K562 treated with DMSO at 1 percent for 4 hours (cell line): ENCODE measurements around the gene FLVCR1. TPM values are rescaled to one million over a fixed set of nuclear protein-coding genes. Genes with fewer than 3 reads are reported as not detected.

Source experiments
- total RNA-seq: library from RNA; unstranded; fragments of 300-600 nt; gene quantifications from 2 replicates; pipeline ENCODE4 v1.2.3, GENCODE V29; 2022; ENCODE audit not compliant: insufficient read depth

FLVCR1 gene
- total RNA-seq = 1.8 and 4.9 TPM in 2 replicates

GRCh38 chr1:212857992-212858460, at the start of gene FLVCR1:
TSS of gene FLVCR1 (plus strand) at chr1:212858275. CDS start at chr1:212858453, 178 bp downstream.

GRCh38 chr1:212847549-212847948, 10.5 kb upstream of the FLVCR1 start, which contains the start of gene SPATA45:
TSS of gene SPATA45 (minus strand) at chr1:212847649. CDS start at chr1:212836149, 11,500 bp downstream.

Other genes with a start within 250 kb of the FLVCR1 start
- 37.4 and 45.6 TPM in 2 replicates for gene ATF3, start 249.5 kb upstream of the FLVCR1 start, total RNA-seq
- gene BATF3, start 158.4 kb upstream of the FLVCR1 start, total RNA-seq = 5.4 and 6.6 TPM in 2 replicates
- 30.1 and 43.3 TPM in 2 replicates for gene NSL1, start 66.5 kb upstream of the FLVCR1 start, total RNA-seq
- gene TATDN3, start 66.4 kb upstream of the FLVCR1 start, total RNA-seq = 17.1 and 20.0 TPM in 2 replicates
- not detected in 2 replicates for gene SPATA45, start 10.6 kb upstream of the FLVCR1 start, total RNA-seq
- gene VASH2, start 92.3 kb downstream of the FLVCR1 start, total RNA-seq = not detected in 2 replicates
- gene ANGEL2, start 157.6 kb downstream of the FLVCR1 start, total RNA-seq = 12.1 and 19.2 TPM in 2 replicates
- 11.5 and 15.6 TPM in 2 replicates for gene RPS6KC1, start 193.0 kb downstream of the FLVCR1 start, total RNA-seq